ENCODE measurements around the gene RIOK1. TPM values are rescaled to one million over a fixed set of nuclear protein-coding genes. Genes with fewer than 3 reads are reported as not detected.

The RIOK1 gene
- total and polyA plus RNA-seq, 2 of the 8 experiments (the other 6 are each of a cell fraction or from before 2014, with no cell fraction given) = 11.8 to 26.9 TPM

DNA sequence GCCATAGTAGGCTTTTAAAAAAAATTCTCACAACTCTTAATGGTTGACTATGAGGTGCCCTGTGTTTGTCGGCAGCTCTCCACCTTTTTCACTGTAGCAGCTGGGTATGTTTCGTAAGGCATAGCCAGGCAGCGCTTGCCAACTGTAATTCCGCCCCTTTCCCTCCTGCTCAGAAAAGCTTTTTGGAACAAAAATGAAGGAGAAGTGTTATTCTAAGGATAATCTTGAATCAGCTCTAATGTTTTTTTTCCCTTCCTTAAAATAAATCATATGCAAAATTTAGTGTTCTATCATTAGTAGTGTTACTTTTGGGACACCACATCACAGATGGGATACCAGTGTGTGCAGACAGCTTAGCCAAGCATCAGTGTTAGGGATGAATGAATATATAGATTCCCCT is 21.2 kb downstream of the RIOK1 start (continued):
- TF ChIP-seq, protein P1, sequence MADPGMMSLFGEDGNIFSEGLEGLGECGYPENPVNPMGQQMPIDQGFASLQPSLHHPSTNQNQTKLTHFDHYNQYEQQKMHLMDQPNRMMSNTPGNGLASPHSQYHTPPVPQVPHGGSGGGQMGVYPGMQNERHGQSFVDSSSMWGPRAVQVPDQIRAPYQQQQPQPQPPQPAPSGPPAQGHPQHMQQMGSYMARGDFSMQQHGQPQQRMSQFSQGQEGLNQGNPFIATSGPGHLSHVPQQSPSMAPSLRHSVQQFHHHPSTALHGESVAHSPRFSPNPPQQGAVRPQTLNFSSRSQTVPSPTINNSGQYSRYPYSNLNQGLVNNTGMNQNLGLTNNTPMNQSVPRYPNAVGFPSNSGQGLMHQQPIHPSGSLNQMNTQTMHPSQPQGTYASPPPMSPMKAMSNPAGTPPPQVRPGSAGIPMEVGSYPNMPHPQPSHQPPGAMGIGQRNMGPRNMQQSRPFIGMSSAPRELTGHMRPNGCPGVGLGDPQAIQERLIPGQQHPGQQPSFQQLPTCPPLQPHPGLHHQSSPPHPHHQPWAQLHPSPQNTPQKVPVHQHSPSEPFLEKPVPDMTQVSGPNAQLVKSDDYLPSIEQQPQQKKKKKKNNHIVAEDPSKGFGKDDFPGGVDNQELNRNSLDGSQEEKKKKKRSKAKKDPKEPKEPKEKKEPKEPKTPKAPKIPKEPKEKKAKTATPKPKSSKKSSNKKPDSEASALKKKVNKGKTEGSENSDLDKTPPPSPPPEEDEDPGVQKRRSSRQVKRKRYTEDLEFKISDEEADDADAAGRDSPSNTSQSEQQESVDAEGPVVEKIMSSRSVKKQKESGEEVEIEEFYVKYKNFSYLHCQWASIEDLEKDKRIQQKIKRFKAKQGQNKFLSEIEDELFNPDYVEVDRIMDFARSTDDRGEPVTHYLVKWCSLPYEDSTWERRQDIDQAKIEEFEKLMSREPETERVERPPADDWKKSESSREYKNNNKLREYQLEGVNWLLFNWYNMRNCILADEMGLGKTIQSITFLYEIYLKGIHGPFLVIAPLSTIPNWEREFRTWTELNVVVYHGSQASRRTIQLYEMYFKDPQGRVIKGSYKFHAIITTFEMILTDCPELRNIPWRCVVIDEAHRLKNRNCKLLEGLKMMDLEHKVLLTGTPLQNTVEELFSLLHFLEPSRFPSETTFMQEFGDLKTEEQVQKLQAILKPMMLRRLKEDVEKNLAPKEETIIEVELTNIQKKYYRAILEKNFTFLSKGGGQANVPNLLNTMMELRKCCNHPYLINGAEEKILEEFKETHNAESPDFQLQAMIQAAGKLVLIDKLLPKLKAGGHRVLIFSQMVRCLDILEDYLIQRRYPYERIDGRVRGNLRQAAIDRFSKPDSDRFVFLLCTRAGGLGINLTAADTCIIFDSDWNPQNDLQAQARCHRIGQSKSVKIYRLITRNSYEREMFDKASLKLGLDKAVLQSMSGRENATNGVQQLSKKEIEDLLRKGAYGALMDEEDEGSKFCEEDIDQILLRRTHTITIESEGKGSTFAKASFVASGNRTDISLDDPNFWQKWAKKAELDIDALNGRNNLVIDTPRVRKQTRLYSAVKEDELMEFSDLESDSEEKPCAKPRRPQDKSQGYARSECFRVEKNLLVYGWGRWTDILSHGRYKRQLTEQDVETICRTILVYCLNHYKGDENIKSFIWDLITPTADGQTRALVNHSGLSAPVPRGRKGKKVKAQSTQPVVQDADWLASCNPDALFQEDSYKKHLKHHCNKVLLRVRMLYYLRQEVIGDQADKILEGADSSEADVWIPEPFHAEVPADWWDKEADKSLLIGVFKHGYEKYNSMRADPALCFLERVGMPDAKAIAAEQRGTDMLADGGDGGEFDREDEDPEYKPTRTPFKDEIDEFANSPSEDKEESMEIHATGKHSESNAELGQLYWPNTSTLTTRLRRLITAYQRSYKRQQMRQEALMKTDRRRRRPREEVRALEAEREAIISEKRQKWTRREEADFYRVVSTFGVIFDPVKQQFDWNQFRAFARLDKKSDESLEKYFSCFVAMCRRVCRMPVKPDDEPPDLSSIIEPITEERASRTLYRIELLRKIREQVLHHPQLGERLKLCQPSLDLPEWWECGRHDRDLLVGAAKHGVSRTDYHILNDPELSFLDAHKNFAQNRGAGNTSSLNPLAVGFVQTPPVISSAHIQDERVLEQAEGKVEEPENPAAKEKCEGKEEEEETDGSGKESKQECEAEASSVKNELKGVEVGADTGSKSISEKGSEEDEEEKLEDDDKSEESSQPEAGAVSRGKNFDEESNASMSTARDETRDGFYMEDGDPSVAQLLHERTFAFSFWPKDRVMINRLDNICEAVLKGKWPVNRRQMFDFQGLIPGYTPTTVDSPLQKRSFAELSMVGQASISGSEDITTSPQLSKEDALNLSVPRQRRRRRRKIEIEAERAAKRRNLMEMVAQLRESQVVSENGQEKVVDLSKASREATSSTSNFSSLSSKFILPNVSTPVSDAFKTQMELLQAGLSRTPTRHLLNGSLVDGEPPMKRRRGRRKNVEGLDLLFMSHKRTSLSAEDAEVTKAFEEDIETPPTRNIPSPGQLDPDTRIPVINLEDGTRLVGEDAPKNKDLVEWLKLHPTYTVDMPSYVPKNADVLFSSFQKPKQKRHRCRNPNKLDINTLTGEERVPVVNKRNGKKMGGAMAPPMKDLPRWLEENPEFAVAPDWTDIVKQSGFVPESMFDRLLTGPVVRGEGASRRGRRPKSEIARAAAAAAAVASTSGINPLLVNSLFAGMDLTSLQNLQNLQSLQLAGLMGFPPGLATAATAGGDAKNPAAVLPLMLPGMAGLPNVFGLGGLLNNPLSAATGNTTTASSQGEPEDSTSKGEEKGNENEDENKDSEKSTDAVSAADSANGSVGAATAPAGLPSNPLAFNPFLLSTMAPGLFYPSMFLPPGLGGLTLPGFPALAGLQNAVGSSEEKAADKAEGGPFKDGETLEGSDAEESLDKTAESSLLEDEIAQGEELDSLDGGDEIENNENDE (IDR thresholded peaks at IDR 0.05; ENCODE audit: insufficient replicate concordance, low read length) = no peak
- TF ChIP-seq ATF2 (IDR thresholded peaks at IDR 0.05; ENCODE audit: low read length) (no peak), SP4 (IDR thresholded peaks at IDR 0.05; ENCODE audit: low read length) (no peak), POLR2A (IDR thresholded peaks at IDR 0.05; ENCODE audit: control extremely low read depth in 1 of 2, low read depth in 2 of 2, low read length in 2 of 2) (no peak), BRCA1 (IDR thresholded peaks at IDR 0.05; ENCODE audit: low read depth, low read length) (no peak), GABPA (IDR thresholded peaks at IDR 0.05; ENCODE audit: borderline replicate concordance, insufficient read depth, low read length) (no peak), FOSL1 (IDR thresholded peaks at IDR 0.05; ENCODE audit: insufficient read depth, low read depth, low read length) (no peak), TBP (IDR thresholded peaks at IDR 0.05; ENCODE audit: low read depth, low read length) (no peak), CHD2 (IDR thresholded peaks at IDR 0.05; ENCODE audit: low read length) (no peak), POU5F1 (IDR thresholded peaks at IDR 0.05; ENCODE audit: low read depth, low read length) (no peak), HDAC6 (IDR thresholded peaks at IDR 0.05; ENCODE audit: low read depth, low read length) (no peak)

All from H1 (cell line).